HG02981 (cell line): Measurements from ENCODE around the gene COX7A2L.
"Not testable (repeated sequence)": the region's sequence is repeated elsewhere in the genome, so short reads cannot be mapped to it uniquely, and the experiment has no call there.

ENCODE experiments used
- ATAC-seq: cut with Tn5 transposase; IDR thresholded peaks from one replicate; pipeline ENCODE4 v1.9.1; 2021; ENCODE audit warnings: mild to moderate bottlenecking, moderate library complexity; ENCODE audit not compliant: unreplicated experiment

Gene COX7A2L

DNA sequence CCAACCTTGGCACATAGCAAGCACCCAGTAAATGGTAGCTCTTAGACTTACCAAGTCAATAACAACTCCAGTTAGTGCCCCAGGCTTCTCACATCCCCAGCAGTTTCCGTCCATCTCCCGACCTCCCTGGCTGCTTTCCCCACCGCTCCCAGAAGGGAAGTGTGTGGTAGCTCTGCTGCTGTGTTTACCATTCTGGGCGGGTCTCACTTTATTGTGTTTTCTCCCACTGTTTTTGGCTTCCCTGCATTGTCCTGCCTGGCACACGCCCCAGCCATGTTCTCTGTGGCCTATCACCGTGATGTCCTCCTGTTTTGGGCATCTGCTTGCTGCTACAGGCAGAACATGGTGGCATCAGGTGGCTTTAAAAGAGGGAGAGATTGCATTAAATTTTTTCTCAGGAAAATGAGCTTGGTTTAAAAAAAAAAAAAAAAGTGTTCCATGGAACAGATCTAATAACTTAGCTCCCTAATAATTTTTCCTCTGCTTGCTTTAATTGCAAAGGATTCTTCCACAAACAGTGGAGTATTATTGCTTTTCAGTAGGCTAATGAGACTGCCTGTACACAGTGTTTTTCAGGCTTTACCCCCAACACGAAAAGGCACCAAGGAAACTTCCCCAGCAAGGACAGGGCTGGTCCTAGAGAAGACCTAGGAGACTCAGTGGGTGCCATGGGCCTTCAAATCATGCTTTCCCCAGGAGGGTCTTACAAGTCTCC lies 8.0 kb upstream of the COX7A2L start:
- no peak for ATAC-seq

DNA sequence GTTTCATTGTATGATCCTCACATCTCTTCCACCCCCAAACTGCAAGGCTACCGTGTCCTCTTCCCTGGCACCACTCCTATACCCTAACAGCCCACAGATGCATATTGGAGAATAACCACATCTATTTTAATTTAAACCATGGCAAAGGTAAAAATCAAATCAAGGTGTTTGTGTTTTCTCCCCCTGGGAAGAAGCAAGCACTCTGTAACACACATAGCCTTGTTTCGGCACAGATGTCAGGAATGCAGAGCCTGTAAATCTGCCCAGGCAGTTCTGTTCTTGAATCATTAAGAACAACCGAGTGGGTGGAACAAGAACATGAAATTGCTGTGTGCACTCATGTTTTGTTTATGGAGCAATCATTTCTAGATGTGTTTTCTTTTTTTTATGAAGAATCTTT lies 6.8 kb upstream of the COX7A2L start:
- ATAC-seq = no peak

GRCh38 chr2:42366411-42366810 lies 5.4 kb upstream of the COX7A2L start:
- no peak for ATAC-seq

- ATAC-seq = no peak
These were observed 3.6 kb upstream of the COX7A2L start for GRCh38 chr2:42364658-42365057.

GRCh38 chr2:42363413-42363812 lies 2.4 kb upstream of the COX7A2L start:
- no peak for ATAC-seq

DNA sequence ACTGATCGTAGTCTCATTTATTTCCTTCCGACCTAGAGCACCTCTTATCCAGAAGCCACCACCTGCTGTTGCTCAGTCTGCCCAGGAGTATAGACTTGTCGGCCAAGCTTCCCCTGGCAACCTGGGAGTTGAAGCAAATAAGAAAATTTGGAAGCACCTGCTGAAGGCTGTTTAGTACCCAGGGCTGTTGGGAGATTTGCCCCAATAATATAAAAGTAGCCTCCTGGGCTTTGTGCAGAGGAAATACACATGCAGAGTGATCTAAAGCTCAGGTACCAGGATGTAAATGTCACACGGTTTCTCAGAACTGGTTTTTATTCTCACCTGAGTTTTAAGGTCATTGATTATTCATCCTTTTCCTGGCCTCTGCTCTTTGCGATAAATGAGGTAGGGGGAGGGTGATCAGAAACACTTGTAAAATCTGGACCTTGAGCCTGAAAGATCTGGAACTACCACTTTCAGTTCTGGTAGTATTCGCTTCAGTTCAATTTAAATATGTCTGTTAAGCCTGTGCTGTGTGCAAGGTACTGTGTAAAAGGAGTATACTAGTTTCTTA lies 789 bp upstream of the COX7A2L start:
- no peak for ATAC-seq

DNA sequence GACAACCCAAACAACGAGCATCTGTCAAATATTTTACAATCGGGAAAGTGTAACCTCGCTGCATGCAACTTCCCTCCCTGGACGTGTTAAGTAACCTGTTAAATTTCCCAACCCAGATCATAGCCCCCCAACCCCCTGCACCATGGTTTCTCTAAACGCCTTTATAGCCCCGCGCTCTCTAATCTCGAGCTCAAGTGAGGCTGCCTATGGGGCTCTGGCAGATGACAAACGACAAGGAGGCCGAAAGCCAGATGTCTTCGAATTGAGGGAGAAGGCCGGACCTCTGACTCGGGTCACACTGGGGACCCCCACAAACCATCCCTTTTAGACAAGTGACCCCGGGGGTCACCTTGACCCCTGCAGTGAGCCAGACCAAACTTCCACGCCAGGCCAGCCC lies 526 bp downstream of the COX7A2L start:
- no peak for ATAC-seq

- ATAC-seq = no peak
These were observed 993 bp downstream of the COX7A2L start for GRCh38 chr2:42359965-42360483.

GRCh38 chr2:42359304-42359964 lies 1.6 kb downstream of the COX7A2L start:
- no peak for ATAC-seq

DNA sequence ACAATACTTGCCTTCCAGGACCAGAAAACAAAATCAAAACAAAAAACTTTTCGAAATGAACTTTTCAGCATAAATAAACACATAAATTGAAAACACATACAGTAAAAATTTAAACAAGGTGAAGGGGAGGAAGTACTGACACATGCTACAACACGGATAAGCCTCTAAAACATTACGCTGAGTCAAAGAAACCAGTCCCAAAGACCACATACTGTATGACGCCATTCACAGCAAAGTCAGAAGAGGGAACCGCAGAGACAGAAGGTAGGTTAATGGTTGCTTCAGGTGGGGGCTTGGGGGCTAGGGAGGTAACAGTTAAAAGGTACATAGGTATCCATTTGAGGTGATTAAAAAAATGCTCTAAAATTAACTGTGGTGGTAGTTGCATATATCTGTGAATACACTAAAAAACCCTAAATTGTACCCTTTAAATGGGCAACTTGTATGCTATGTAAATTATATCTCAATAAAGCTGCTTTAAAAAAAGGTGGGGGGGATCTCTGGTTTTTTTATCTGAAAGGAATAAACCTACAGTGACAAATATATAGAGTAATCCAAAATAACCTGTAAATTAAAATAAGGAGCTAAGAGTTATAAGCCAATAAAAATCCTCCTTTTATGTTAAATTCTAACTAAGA lies 7.1 kb downstream of the COX7A2L start:
- ATAC-seq = no peak

DNA sequence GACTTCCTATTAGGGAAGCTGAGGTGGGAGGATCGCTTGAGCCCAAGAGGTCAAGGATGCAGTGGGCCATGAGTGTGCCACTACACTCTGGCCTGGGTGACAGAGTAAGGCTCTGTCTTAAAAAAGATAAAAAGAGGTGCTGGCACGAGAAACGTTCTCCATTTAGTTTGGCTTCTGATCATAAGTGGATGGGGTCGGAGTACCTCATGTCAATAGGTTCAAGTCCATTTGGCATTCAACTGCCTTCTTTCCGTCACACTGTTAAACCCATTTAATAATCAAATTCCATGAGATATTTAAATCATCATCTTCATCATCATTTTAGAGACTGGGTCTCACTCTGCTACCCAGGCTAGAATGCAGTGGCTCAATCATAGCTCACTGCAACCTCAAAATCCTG lies 9.2 kb downstream of the COX7A2L start:
- ATAC-seq = no peak

- ATAC-seq = no peak
These were observed 10.5 kb downstream of the COX7A2L start for GRCh38 chr2:42350434-42351063.

DNA sequence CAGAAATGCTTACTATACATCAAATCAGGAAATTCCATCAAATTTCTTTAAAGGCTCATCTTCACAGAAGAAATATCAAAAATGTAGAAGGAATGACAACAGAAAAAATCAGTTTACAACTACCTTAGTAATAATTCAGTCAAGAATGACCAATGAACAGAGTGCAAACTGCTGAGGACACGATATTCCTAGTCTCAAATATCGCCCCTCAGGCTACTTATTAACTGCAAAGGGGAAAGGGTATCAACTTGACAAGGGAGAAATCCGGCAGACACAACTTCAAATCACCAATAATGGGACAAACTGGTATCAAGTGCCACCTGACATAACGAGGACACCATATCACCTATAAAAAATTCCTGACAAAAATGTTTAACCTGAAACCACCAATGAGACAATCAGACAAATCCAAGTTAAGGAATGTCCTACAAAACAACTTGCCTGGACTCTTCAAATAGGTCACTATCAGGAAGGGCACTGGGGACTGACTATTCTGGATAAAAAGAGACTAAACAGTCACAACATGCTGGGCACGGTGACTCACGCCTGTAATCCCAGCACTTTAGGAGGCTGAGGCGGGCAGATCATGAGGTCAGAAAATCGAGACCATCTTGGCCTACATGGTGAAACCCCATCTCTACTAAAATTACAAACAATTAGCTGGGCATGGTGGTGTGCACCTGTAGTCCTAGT lies 12.8 kb downstream of the COX7A2L start:
- ATAC-seq = no peak

DNA sequence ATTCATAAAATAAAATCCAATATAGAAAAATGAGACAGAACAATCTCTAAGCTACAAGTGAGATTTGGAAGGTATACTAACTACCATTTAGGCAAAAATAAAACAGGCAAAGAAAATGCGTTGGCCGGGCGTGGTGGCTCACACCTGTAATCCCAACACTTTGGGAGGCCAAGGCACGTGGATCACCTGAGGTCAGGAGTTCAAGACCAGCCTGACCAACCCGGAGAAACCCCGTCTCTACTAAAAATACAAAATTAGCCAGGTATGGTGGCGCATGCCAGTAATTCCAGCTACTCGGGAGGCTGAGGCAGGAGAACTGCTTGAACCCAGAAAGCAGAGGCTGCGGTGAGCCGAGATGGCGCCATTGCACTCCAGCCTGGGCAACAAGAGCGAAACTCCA lies 13.5 kb downstream of the COX7A2L start:
- not testable (repeated sequence) for ATAC-seq

- ATAC-seq = not testable (repeated sequence)
These were observed 14.2 kb downstream of the COX7A2L start for GRCh38 chr2:42346856-42347255.

DNA sequence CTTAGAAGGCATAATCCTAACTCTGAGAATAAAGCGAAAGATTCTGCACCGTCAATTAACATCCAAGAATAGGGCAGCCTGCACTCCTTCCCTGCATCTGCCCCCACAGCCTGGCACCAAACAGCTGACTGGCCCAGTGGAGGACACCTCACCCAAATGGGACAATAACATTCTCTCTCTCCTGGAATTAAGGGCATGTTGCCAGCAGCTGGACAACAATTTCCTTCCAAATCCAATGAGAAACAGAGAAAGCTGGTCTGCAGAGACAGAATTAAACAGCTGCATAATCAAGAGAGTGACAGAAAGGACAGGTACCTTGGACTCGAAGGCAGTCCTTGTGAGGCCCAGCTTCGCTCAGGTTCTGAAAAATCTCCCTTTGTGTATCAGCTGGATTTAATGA lies 15.0 kb downstream of the COX7A2L start:
- no peak for ATAC-seq

DNA sequence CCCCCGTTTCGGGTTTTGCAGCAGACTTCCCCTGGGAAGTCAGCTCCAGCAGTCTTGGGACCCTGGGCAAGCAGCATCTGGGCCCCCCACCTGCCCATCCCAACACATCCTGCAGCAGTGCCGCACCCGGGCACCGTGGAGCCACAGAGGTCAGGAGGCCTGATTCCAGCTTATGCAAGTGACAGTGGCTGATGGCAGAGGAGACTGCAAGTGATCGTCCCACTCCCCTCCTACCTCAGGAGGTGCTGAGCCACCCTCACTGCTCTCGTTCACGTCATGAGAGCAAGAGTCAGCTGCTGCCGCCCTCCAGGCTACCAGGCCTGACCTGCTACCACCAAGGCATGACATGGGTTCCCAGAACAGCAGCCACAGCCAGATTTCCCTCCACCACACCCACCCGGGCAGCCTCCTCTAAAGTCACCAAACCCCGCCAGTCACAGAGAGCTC lies 18.2 kb downstream of the COX7A2L start:
- ATAC-seq = peak; percentile 18

GRCh38 chr2:42342061-42342794 lies 18.8 kb downstream of the COX7A2L start:
- ATAC-seq = peak; percentile 53

DNA sequence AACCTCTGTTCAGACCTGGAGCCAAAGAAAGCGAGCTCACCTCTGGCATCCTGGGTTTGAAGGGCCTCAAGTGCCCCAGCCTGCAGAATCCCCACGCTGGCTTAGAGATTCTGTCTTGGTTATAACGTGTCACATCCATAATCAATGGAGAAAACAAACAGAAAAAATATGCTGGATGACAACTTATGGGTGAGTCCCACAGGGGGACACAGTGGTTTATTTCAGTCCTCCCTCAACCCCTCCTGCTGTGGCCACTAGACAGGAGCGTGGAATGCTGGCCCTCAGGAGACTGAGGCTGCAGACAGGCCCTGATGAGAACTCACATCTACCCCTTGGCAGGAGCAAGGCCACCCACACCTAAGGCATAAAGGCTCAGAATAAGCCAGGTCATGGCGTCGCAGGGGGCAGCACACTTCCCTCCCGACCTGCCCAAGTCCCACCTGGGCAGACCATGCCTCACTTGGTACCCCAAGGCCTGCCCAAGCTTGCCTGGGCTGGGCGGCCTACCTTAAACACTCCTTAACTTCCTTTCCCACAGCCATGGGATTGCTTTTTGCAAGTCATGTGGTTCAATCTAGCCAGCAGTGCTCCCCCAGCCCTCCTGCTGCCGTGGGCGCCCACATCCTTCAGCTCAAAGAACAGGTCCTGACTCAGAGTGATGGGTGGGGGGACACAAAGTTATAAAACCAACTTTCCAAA lies 19.9 kb downstream of the COX7A2L start:
- ATAC-seq = no peak
